ENCODE data around the gene MRI1.
"Not testable (repeated sequence)": the region's sequence is repeated elsewhere in the genome, so short reads cannot be mapped to it uniquely, and the experiment has no call there.

Gene MRI1

GRCh38 chr19:13788991-13789390, 24.7 kb downstream of the MRI1 start:
- H3K9ac ChIP-seq, result no peak overlapping the region
- H3K79me2 ChIP-seq, result no peaks in the 10 kb centered on the region
- H3K4me3 ChIP-seq (ENCODE audit: low read depth, low read length), result no peak overlapping the region
- H3K27ac ChIP-seq, result no peak overlapping the region
- H3K27me3 ChIP-seq (ENCODE audit: control insufficient read depth, insufficient read depth, low read length), result no peaks in the 10 kb centered on the region
- no peak overlapping the region for H3K4me2 ChIP-seq (ENCODE audit: low read length)
- no peaks in the 10 kb centered on the region for H3K36me3 ChIP-seq (ENCODE audit: control insufficient read depth, insufficient read depth, low read length)
- peaks cover 6% of the 10 kb centered on the region for H3K4me1 ChIP-seq
- no peak overlapping the region for H2AFZ ChIP-seq
- no peak for TF ChIP-seq CTCF (IDR thresholded peaks at IDR 0.05)
- H3K9me3 ChIP-seq (ENCODE audit: control insufficient read depth, low read length), result no peaks in the 10 kb centered on the region

GRCh38 chr19:13790354-13790753, 26.0 kb downstream of the MRI1 start:
- H3K79me2 ChIP-seq, result no peaks in the 10 kb centered on the region
- no peak overlapping the region for H2AFZ ChIP-seq
- H3K27ac ChIP-seq, result no peak overlapping the region
- no peak overlapping the region for H3K4me3 ChIP-seq (ENCODE audit: low read depth, low read length)
- H3K4me2 ChIP-seq (ENCODE audit: low read length), result no peak overlapping the region
- no peaks in the 10 kb centered on the region for H3K36me3 ChIP-seq (ENCODE audit: control insufficient read depth, insufficient read depth, low read length)
- no peaks in the 10 kb centered on the region for H3K9me3 ChIP-seq (ENCODE audit: control insufficient read depth, low read length)
- no peak overlapping the region for H3K9ac ChIP-seq
- no peaks in the 10 kb centered on the region for H3K27me3 ChIP-seq (ENCODE audit: control insufficient read depth, insufficient read depth, low read length)
- H3K4me1 ChIP-seq, result no peaks in the 10 kb centered on the region
- no peak for TF ChIP-seq CTCF (IDR thresholded peaks at IDR 0.05)

GRCh38 chr19:13793317-13793716, 29.0 kb downstream of the MRI1 start:
- not testable (repeated sequence) for H3K9ac ChIP-seq; H3K27me3 ChIP-seq (ENCODE audit: control insufficient read depth, insufficient read depth, low read length); H3K4me2 ChIP-seq (ENCODE audit: low read length); H3K9me3 ChIP-seq (ENCODE audit: control insufficient read depth, low read length); H3K4me1 ChIP-seq; H3K79me2 ChIP-seq; H3K4me3 ChIP-seq (ENCODE audit: low read depth, low read length); H3K27ac ChIP-seq; H2AFZ ChIP-seq; H3K36me3 ChIP-seq (ENCODE audit: control insufficient read depth, insufficient read depth, low read length)

GRCh38 chr19:13794398-13794756, 30.1 kb downstream of the MRI1 start:
- Histone ChIP-seq H2AFZ (no peak overlapping the region), H3K27ac (peak overlapping the region; percentile 89), H3K9me3 (ENCODE audit: control insufficient read depth, low read length) (no peaks in the 10 kb centered on the region), H3K79me2 (no peaks in the 10 kb centered on the region), H3K9ac (peak overlapping the region; percentile 24), H3K36me3 (ENCODE audit: control insufficient read depth, insufficient read depth, low read length) (no peaks in the 10 kb centered on the region), H3K27me3 (ENCODE audit: control insufficient read depth, insufficient read depth, low read length) (no peaks in the 10 kb centered on the region), H3K4me1 (peaks cover 8% of the 10 kb centered on the region), H3K4me2 (ENCODE audit: low read length) (peak overlapping the region; percentile 98), H3K4me3 (ENCODE audit: low read depth, low read length) (peak overlapping the region; percentile 98)
- no peak for TF ChIP-seq CTCF (IDR thresholded peaks at IDR 0.05)

DNA sequence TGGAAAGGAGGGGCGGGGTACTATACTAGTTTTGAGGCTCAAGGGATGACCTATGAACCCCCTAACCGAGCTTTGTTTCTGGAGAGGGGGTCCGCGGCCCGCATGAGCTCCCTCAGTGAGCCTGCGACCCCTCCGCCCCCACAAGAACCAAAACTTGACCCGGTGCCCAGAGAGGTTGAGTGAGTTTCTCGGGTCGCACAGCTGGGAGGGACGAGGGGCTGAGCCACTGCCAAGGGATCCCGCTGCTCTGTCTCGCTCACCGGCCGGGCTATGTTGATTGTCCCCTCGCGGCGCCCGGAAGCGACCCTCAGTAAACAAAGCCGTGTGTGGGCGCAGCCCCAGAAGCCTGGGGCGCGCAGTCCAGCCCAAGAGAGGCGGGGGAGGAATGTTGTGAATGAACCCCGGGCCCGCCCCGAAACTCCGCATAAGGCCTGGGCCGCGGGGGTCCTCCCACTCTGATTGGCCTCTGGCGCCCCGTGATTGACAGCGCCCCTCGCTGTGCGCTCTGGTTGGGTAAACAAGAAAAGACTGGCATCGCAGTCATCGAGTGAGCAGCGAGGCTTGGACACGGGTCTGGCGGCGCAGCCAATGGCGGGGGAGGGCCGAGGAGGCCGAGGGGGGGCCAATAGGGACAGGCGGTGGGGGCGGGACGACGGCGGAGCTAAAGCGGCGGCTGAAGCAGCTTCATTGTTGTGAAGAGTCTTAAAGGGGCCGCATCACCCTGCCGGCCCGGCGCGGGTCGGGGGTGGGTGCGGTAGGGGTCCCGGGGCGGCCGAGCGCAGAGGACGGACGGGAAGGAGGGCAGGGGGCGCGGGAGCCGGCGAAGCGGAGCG, 30.7 kb downstream of the MRI1 start, which contains the start of gene ZSWIM4:
Gene ZSWIM4 (plus strand): TSS at position 687 of the 833 bp plus-strand sequence. CDS start 206 bp downstream, outside the sequence.
- no peaks in the 10 kb centered on the region for H3K27me3 ChIP-seq (ENCODE audit: control insufficient read depth, insufficient read depth, low read length)
- no peaks in the 10 kb centered on the region for H3K79me2 ChIP-seq
- no peaks in the 10 kb centered on the region for H3K36me3 ChIP-seq (ENCODE audit: control insufficient read depth, insufficient read depth, low read length)
- H3K4me3 ChIP-seq (ENCODE audit: low read depth, low read length), result peak within 1 kb of the TSS; percentile 98
- no peak for TF ChIP-seq CTCF (IDR thresholded peaks at IDR 0.05)
- H2AFZ ChIP-seq, result peak within 1 kb of the TSS; percentile 78
- peaks cover 8% of the 10 kb centered on the region for H3K4me1 ChIP-seq
- peak within 1 kb of the TSS; percentile 98 for H3K4me2 ChIP-seq (ENCODE audit: low read length)
- peak within 1 kb of the TSS; percentile 24 for H3K9ac ChIP-seq
- H3K27ac ChIP-seq, result peak within 1 kb of the TSS; percentile 89
- H3K9me3 ChIP-seq (ENCODE audit: control insufficient read depth, low read length), result no peaks in the 10 kb centered on the region
